ENCODE measurements around the gene PPP1R7.

DNA sequence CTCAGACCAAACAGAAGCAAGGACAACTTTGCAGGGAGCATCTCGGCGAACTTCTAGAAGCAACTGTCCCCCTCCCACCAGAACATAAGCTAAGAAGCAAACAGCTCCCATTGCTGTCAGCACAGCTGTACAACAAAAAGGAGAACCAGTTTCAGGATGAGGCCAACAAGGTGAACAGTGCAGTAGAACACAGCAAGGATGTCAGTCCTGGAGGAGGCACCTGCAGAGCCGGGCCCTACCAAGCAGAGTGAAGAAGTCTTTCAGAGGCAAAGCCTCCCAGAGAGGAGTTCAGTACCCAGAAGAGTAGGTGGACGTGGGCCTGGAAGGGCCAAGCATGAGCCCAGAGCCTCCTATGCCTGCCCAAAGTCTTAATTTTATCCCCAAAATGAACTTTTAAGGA is 2.0 kb upstream of the PPP1R7 start:
- no peak for TF ChIP-seq JUNB (CRISPR knock-in tag; conservative IDR thresholded peaks at IDR 0.05)
- no peak for TF ChIP-seq GABPA (tag; conservative IDR thresholded peaks at IDR 0.05; ENCODE audit: low read depth)
- no peak for TF ChIP-seq MAZ (CRISPR knock-in tag; conservative IDR thresholded peaks at IDR 0.05 in 1 of 2, IDR thresholded peaks at IDR 0.05 in 1 of 2)
- TF ChIP-seq CBX3 (IDR thresholded peaks at IDR 0.05; ENCODE audit: borderline replicate concordance in 1 of 2, low read length in 2 of 2), result no peak
- TF ChIP-seq, protein P1, sequence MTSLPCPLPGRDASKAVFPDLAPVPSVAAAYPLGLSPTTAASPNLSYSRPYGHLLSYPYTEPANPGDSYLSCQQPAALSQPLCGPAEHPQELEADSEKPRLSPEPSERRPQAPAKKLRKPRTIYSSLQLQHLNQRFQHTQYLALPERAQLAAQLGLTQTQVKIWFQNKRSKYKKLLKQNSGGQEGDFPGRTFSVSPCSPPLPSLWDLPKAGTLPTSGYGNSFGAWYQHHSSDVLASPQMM (CRISPR knock-in tag; IDR thresholded peaks at IDR 0.05), result no peak
- TF ChIP-seq, protein P2, sequence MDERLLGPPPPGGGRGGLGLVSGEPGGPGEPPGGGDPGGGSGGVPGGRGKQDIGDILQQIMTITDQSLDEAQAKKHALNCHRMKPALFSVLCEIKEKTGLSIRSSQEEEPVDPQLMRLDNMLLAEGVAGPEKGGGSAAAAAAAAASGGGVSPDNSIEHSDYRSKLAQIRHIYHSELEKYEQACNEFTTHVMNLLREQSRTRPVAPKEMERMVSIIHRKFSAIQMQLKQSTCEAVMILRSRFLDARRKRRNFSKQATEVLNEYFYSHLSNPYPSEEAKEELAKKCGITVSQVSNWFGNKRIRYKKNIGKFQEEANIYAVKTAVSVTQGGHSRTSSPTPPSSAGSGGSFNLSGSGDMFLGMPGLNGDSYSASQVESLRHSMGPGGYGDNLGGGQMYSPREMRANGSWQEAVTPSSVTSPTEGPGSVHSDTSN (CRISPR knock-in tag; IDR thresholded peaks at IDR 0.05; ENCODE audit: low read depth), result no peak
- TF ChIP-seq, protein P2 (tag; conservative IDR thresholded peaks at IDR 0.05; ENCODE audit: low read depth), result no peak
- no peak for TF ChIP-seq HMG20A (CRISPR knock-in tag; conservative IDR thresholded peaks at IDR 0.05)
- no peak for TF ChIP-seq ESRRA (IDR thresholded peaks at IDR 0.05; ENCODE audit: borderline replicate concordance, low read depth)
- TF ChIP-seq ILF3 (IDR thresholded peaks at IDR 0.05; ENCODE audit: borderline replicate concordance), result no peak
- no peak for TF ChIP-seq MYC (IDR thresholded peaks at IDR 0.05; ENCODE audit: low read depth, low read length)
- no peak for TF ChIP-seq MYC (CRISPR knock-in tag; IDR thresholded peaks at IDR 0.05; ENCODE audit: borderline replicate concordance, low read depth)

All from K562 (cell line).